Stimulated activated CD4-positive, alpha-beta T cell treated with anti-CD3 and anti-CD28 coated beads, Interleukin-1b, Interleukin-23, amount 100 ng/mL, for 4 hours (primary cell): ENCODE measurements around the gene DLX6.

Source experiments
- DNase-seq, 2 donors: peaks; one replicate each; pipeline ENCODE4 v3.0.0-alpha.2; 2020; ENCODE audit warnings: low read depth in 2 of 2

Gene DLX6

GRCh38 chr7:97009753-97010732 lies 4.7 kb downstream of the DLX6 start:
- no peak for DNase-seq

GRCh38 chr7:97011104-97011503 lies 5.8 kb downstream of the DLX6 start:
- DNase-seq, result no peak

- DNase-seq, result no peak
These were observed 6.4 kb downstream of the DLX6 start for GRCh38 chr7:97011536-97012364.

GRCh38 chr7:97012365-97013133 lies 7.2 kb downstream of the DLX6 start:
- no peak for DNase-seq

- DNase-seq, result no peak
These were observed 7.9 kb downstream of the DLX6 start for GRCh38 chr7:97013134-97013844.

GRCh38 chr7:97013845-97014134 lies 8.4 kb downstream of the DLX6 start:
- no peak for DNase-seq

- no peak for DNase-seq
These were observed 8.9 kb downstream of the DLX6 start for GRCh38 chr7:97014145-97014750.

- DNase-seq, result no peak
These were observed 9.9 kb downstream of the DLX6 start for GRCh38 chr7:97015279-97015678.

- no peak for DNase-seq
These were observed 10.5 kb downstream of the DLX6 start for GRCh38 chr7:97015756-97016380.

- no peak for DNase-seq
These were observed 11.2 kb downstream of the DLX6 start for GRCh38 chr7:97016381-97017191.

- DNase-seq, result no peak
These were observed 12.1 kb downstream of the DLX6 start for GRCh38 chr7:97017192-97018125.

- no peak for DNase-seq
These were observed 12.8 kb downstream of the DLX6 start for GRCh38 chr7:97018126-97018601.

- no peak for DNase-seq
These were observed 13.6 kb downstream of the DLX6 start for GRCh38 chr7:97018791-97019531.

- no peak for DNase-seq
These were observed 14.4 kb downstream of the DLX6 start for GRCh38 chr7:97019710-97020225.

- DNase-seq, result no peak
These were observed 15.2 kb downstream of the DLX6 start for GRCh38 chr7:97020601-97020995.

GRCh38 chr7:97020996-97021746 lies 15.8 kb downstream of the DLX6 start:
- DNase-seq, result no peak
